Measurements from ENCODE around the gene KCNG2. TPM values are rescaled to one million over a fixed set of nuclear protein-coding genes. Genes with fewer than 3 reads are reported as not detected.

Gene KCNG2
- total and polyA plus RNA-seq, 2 of the 13 experiments (the other 11 are each of a cell fraction or from before 2014, with no cell fraction given): not detected

GRCh38 chr18:79922971-79923411 is 125.3 kb downstream of the KCNG2 start:
- ChIA-PET POLR2A (no interaction called here), CTCF (ENCODE audit: low intra/inter-chr PET ratio, low total read pairs) (no interaction called here)
- WGBS (ENCODE audit: low lambda C conversion rate): 93% methylated on average over 17 of the region's 17 CpGs
- no peak overlapping the region for H3K9ac ChIP-seq (ENCODE audit: insufficient read depth, low read depth, low read length)
- H3K4me3 ChIP-seq (replicated peaks in 1 of 3; ENCODE audit: insufficient read depth in 1 of 3, low read depth in 2 of 3, low read length in 3 of 3): no peak overlapping the region
- no peak overlapping the region for H2AFZ ChIP-seq (ENCODE audit: low read length)
- no peak overlapping the region for H3K27ac ChIP-seq (ENCODE audit: extremely low read length, insufficient read depth, low read length)
- intact Hi-C loops (cut with micrococcal nuclease; ENCODE audit: unreplicated experiment) (no loop called here), in situ Hi-C loops (cut with HindIII; ENCODE audit: extremely low pct_ligation_motif_present, low pct_unique_long_range_greater_than_20kb) (no loop called here)
- FAIRE-seq (no peak), DNase-seq (ENCODE audit: low spot score) (no peak), ATAC-seq (no peak)
- peaks cover 6 to 52% of the 10 kb centered on the region in 2 experiments for H3K36me3 ChIP-seq (replicated peaks in 1 of 2; ENCODE audit: control insufficient read depth in 1 of 2, insufficient read depth in 2 of 2, low read length in 2 of 2)
- no peaks in the 10 kb centered on the region for H3K4me1 ChIP-seq (ENCODE audit: insufficient read depth, low read length)
- peaks cover 36% of the 10 kb centered on the region for H3K79me2 ChIP-seq (ENCODE audit: insufficient read depth, low read length)
- H3K4me2 ChIP-seq (ENCODE audit: low read depth, low read length): no peak overlapping the region
- peaks cover 63% of the 10 kb centered on the region for H4K20me1 ChIP-seq (ENCODE audit: insufficient read depth, low read length)
- no peaks in the 10 kb centered on the region for H3K9me3 ChIP-seq (ENCODE audit: low read length)
- no peaks in the 10 kb centered on the region for H3K27me3 ChIP-seq (ENCODE audit: control insufficient read depth in 1 of 2, insufficient read depth in 2 of 2, low read length in 2 of 2)
- no TSS peak for BruUV-seq (replicated peaks)
- no peak for TF ChIP-seq KMT2A (CRISPR knock-in tag; IDR thresholded peaks at IDR 0.05)
- no peak for TF ChIP-seq PHB2 (IDR thresholded peaks at IDR 0.05; ENCODE audit: partially characterized antibody)
- TF ChIP-seq FUBP1 (CRISPR knock-in tag; IDR thresholded peaks at IDR 0.05; ENCODE audit: borderline replicate concordance): no peak
- TF ChIP-seq ZNF121 (CRISPR knock-in tag; IDR thresholded peaks at IDR 0.05): no peak
- no peak for TF ChIP-seq ZNF598 (CRISPR knock-in tag; IDR thresholded peaks at IDR 0.05; ENCODE audit: borderline replicate concordance)
- TF ChIP-seq KDM5B (CRISPR knock-in tag; IDR thresholded peaks at IDR 0.05; ENCODE audit: borderline replicate concordance): no peak
- no peak for TF ChIP-seq YEATS4 (CRISPR knock-in tag; IDR thresholded peaks at IDR 0.05; ENCODE audit: borderline replicate concordance)
- no peak for TF ChIP-seq MXD1 (CRISPR knock-in tag; IDR thresholded peaks at IDR 0.05)
- TF ChIP-seq ZHX1 (CRISPR knock-in tag; IDR thresholded peaks at IDR 0.05; ENCODE audit: low read depth): no peak
- no peak for TF ChIP-seq ZMAT3 (CRISPR knock-in tag; conservative IDR thresholded peaks at IDR 0.05)
- no peak for TF ChIP-seq GFI1 (CRISPR knock-in tag; IDR thresholded peaks at IDR 0.05; ENCODE audit: borderline replicate concordance)
- TF ChIP-seq ZBED4 (CRISPR knock-in tag; IDR thresholded peaks at IDR 0.05; ENCODE audit: borderline replicate concordance): no peak
- TF ChIP-seq ZFP1 (CRISPR knock-in tag; IDR thresholded peaks at IDR 0.05): no peak
- no peak for TF ChIP-seq ZBTB46 (CRISPR knock-in tag; IDR thresholded peaks at IDR 0.05; ENCODE audit: borderline replicate concordance)

All from HepG2 (cell line).